ENCODE results near the gene COL6A5. TPM values are rescaled to one million over a fixed set of nuclear protein-coding genes. Genes with fewer than 3 reads are reported as not detected.
"Not testable (repeated sequence)": the region's sequence is repeated elsewhere in the genome, so short reads cannot be mapped to it uniquely, and the experiment has no call there.

COL6A5 gene, protein sequence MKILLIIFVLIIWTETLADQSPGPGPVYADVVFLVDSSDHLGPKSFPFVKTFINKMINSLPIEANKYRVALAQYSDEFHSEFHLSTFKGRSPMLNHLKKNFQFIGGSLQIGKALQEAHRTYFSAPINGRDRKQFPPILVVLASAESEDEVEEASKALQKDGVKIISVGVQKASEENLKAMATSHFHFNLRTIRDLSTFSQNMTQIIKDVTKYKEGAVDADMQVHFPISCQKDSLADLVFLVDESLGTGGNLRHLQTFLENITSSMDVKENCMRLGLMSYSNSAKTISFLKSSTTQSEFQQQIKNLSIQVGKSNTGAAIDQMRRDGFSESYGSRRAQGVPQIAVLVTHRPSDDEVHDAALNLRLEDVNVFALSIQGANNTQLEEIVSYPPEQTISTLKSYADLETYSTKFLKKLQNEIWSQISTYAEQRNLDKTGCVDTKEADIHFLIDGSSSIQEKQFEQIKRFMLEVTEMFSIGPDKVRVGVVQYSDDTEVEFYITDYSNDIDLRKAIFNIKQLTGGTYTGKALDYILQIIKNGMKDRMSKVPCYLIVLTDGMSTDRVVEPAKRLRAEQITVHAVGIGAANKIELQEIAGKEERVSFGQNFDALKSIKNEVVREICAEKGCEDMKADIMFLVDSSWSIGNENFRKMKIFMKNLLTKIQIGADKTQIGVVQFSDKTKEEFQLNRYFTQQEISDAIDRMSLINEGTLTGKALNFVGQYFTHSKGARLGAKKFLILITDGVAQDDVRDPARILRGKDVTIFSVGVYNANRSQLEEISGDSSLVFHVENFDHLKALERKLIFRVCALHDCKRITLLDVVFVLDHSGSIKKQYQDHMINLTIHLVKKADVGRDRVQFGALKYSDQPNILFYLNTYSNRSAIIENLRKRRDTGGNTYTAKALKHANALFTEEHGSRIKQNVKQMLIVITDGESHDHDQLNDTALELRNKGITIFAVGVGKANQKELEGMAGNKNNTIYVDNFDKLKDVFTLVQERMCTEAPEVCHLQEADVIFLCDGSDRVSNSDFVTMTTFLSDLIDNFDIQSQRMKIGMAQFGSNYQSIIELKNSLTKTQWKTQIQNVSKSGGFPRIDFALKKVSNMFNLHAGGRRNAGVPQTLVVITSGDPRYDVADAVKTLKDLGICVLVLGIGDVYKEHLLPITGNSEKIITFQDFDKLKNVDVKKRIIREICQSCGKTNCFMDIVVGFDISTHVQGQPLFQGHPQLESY (N-terminal part only)
- total RNA-seq, result under 0.01 TPM

DNA sequence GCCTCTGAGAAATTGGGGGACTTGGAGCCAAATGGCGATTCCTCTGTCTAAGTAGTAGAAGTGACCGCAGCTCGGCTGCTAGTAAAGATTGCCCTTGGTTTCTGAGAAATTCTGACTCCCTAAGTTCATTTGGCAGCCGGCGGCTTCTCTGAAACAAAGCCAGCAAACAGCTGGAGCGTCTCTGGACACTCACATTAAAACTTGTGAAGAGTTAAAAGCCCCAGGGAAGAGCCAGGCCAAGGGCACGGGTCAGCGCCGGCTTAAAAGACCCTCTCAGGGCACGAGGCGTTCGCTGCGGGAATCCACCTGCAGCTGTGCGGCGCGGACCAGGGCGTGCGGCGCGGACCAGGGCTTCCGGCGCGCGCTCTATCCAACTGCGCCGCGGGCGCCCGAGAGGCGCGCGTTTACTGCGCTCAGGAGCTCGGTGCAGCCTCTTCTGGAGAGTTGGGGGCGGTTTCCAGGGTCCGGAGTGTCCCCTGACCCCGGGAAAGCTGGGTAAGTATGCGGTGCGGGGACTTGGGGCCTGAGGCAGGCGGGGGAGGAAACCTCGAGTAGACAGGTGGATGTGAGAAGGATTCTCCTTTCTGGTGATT, at the start of gene COL6A5:
TSS of gene COL6A5 (plus strand) at position 186 of the 593 bp plus-strand sequence. CDS start 27,967 bp downstream, outside the sequence.
- FAIRE-seq (no peak), DNase-seq (ENCODE audit: low spot score in 2 of 2) (no peak)

GRCh38 chr3:130299531-130299930, 45.9 kb upstream of the COL6A5 start:
- FAIRE-seq (no peak), DNase-seq (ENCODE audit: low spot score in 2 of 2) (no peak)

DNA sequence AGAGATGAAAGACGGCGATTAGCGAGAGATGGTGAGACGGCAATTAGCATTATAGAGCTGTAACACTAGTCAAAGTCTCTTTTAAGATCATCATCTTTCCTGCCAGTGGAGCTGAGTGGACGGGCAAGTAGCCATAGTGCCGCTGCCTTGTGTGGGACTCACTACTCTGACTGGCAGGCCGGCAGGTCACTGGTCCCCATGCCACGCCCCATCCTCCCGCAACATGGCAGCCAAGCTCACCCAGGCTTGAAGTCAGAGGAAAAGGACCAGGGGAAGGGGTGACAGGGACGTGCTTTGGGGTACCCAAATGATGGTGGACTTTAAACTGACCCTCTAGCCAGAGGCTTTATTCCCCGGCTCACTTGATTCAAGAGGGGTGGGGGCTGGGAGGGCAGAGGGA, 44.6 kb upstream of the COL6A5 start:
- FAIRE-seq (no peak), DNase-seq (ENCODE audit: low spot score in 2 of 2) (no peak)

- no peak for FAIRE-seq
- DNase-seq (ENCODE audit: low spot score in 2 of 2), result no peak
Observed at GRCh38 chr3:130310109-130310508, 35.4 kb upstream of the COL6A5 start.

- DNase-seq (ENCODE audit: low spot score in 2 of 2) (no peak), FAIRE-seq (no peak)
Observed at GRCh38 chr3:130312374-130312773, 33.1 kb upstream of the COL6A5 start.

GRCh38 chr3:130316169-130316568, 29.3 kb upstream of the COL6A5 start:
- FAIRE-seq (no peak), DNase-seq (ENCODE audit: low spot score in 2 of 2) (no peak)

GRCh38 chr3:130323503-130323902, 22.0 kb upstream of the COL6A5 start:
- no peak for FAIRE-seq
- DNase-seq (ENCODE audit: low spot score in 2 of 2), result no peak

DNA sequence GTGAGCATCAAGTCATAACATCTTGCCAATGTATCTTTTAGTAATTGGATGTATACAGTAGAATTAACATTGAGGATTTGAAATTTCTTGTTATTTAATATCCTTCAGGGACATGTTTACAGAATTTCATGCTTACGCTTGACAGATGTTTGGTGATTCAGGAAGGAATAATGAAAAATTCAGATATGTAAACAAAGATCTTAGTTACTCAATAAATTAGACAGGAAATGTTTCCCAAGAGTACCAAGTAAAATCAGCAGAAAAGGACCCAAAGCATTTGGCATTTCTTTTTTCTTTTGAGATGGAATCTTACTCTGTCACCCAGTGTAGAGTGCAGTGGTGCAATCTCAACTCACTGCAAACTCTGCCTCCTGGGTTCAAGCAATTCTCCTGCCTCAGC, 4.7 kb upstream of the COL6A5 start:
- FAIRE-seq, result no peak
- no peak for DNase-seq (ENCODE audit: low spot score in 2 of 2)

GRCh38 chr3:130341388-130341787, 4.1 kb upstream of the COL6A5 start:
- FAIRE-seq, result no peak
- no peak for DNase-seq (ENCODE audit: low spot score in 2 of 2)

GRCh38 chr3:130341882-130342281, 3.6 kb upstream of the COL6A5 start:
- no peak for FAIRE-seq
- DNase-seq (ENCODE audit: low spot score in 2 of 2), result no peak

GRCh38 chr3:130342821-130343661, 2.4 kb upstream of the COL6A5 start:
- FAIRE-seq (no peak), DNase-seq (ENCODE audit: low spot score in 2 of 2) (no peak)

DNA sequence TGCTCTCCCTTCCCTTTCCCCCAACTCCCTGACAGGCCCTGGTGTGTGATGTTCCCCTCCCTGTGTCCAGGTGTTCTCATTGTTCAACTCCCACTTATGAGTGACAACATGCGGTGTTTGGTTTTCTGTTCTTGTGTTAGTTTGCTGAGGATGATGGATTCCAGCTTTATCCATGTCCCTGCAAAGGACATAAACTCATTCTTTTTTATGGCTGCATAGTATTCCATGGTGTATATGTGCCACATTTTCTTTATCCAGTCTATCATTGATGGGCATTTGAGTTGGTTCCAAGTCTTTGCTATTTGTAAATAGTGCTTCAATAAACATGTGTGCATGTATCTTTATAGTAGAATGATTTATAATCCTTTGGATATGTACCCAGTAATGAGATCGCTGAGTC, 2.8 kb downstream of the COL6A5 start:
- not testable (repeated sequence) for DNase-seq (ENCODE audit: low spot score in 2 of 2); FAIRE-seq

DNA sequence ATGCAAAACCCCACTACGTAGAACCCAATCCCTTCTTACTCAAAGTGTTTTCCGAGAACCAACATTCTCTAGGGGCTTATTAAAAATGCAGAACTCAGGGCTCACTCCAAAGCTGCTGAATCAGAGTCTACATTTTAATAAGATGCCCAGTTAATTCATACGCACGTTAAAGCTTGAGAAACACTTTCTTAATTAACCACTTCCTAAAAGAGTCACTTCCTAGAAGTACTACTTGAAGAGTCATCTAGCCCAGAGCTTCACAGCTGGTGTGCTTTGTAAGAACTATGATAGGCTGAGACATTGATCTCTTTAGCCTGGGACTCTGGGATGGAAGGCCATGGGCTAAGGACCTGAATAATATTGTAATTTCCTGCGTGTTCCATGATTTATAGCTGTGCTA, 9.0 kb downstream of the COL6A5 start:
- no peak for FAIRE-seq
- DNase-seq (ENCODE audit: low spot score in 2 of 2), result no peak

DNA sequence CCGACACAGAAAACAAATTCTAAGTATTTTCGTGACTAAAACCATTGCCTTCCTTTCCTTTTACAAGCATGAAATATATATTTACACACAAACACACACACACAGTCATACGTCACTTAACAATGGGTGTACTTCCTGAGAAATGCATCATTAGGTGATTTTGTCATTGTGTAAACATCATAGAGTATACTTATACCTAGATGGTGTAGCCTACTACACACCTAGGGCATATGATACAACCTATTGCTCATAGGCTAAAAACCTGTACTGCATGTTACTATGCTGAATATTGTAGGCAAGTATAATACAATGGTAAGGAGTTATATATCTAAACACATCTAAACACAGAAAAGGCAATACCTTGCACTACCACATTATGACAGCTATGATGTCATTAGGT, 28.6 kb downstream of the COL6A5 start:
- DNase-seq (ENCODE audit: low spot score in 2 of 2), result no peak
- no peak for FAIRE-seq

GRCh38 chr3:130374908-130375307, 29.4 kb downstream of the COL6A5 start:
- FAIRE-seq, result no peak
- DNase-seq (ENCODE audit: low spot score in 2 of 2), result no peak

DNA sequence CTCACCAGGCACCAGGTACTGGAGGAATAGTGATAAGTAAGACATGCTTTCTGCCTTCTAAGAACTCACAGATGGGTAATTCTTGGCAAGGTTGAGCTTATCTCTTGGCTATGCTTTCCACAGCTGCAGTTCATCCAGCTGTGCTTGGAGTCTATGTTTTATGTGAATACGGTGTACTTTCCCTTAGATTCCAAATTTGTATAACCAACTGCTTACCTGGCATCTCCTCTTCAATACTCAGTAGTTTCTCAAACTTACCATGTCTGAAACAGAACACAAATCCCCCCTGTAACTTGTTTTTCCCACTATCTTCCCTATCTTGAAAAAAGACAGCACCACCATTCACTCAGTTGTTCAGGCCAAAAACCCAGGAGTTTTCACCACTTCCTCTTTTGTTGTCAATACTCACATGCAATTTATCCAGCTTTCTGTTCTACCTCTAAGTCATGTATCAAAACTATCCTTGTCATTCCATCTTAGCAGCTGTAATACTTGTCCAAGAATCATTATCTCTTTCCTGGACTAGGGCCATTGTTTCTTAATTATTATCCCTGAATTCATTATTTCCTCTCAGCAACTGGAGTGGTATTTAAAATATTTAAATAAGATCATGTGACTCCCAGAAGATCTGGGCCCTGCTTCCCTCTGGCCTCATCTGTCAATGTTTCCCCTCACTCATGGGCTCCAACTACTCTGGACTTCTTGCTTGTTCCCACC, 32.6 kb downstream of the COL6A5 start:
- no peak for DNase-seq (ENCODE audit: low spot score in 2 of 2)
- no peak for FAIRE-seq

- no peak for DNase-seq (ENCODE audit: low spot score in 2 of 2)
- FAIRE-seq, result no peak
Observed at GRCh38 chr3:130378677-130379191, 33.3 kb downstream of the COL6A5 start.

- no peak for FAIRE-seq
- DNase-seq (ENCODE audit: low spot score in 2 of 2), result no peak
Observed at GRCh38 chr3:130379274-130379673, 33.8 kb downstream of the COL6A5 start.

- FAIRE-seq, result no peak
- no peak for DNase-seq (ENCODE audit: low spot score in 2 of 2)
Observed at GRCh38 chr3:130380398-130380797, 34.9 kb downstream of the COL6A5 start.
